HEK293 (cell line): ENCODE results near the gene RTN4RL2.

Experiments
- CTCF ChIA-PET: fragments of 350-600 bp; formaldehyde crosslinking; extraction: SDS; loops from one replicate; lab custom pipeline; 2021; ENCODE audit warnings: antibody characterized with exemption; lab: Yijun Ruan, JAX
- POLR2A ChIA-PET: fragments of 300-600 bp; formaldehyde crosslinking; extraction: SDS; loops from one replicate; lab custom pipeline; 2020; ENCODE audit warnings: antibody characterized with exemption, inconsistent platforms; lab: Yijun Ruan, JAX
- H3K27ac ChIP-seq: fragments of 200-500 bp; sonication (Bioruptor generic); 2 replicates; pipeline ENCODE4 v1.5.1; 2014; ENCODE audit warnings: low read depth, low read length, control low read depth, inconsistent platforms; ENCODE audit errors: extremely low read depth
- H3K36me3 ChIP-seq, 2 experiments: fragments of 200-500 bp in 1 of 2; sonication (Bioruptor generic) in 1 of 2; 1 replicate in 1 of 2; 2 replicates in 1 of 2; pipeline ENCODE4 v1.5.1; 2014 to 2017; ENCODE audit warnings: inconsistent platforms in 2 of 2, low read length in 2 of 2; ENCODE audit not compliant: control insufficient read depth in 2 of 2, insufficient read depth in 1 of 2
- H3K4me1 ChIP-seq: fragments of 200-500 bp; sonication (Bioruptor generic); 2 replicates; pipeline ENCODE4 v1.5.1; 2014; ENCODE audit warnings: mild to moderate bottlenecking, low read length, inconsistent platforms; ENCODE audit not compliant: control insufficient read depth, insufficient read depth
- H3K4me3 ChIP-seq: 2 replicates; pipeline ENCODE4 v1.5.1; 2011; ENCODE audit warnings: low read depth, mild to moderate bottlenecking, control low read depth, low read length, moderate library complexity
- H3K9me3 ChIP-seq: fragments of 200-500 bp; sonication (Bioruptor generic); 2 replicates; pipeline ENCODE4 v1.5.1; 2014; ENCODE audit warnings: low read depth, low read length, inconsistent platforms; ENCODE audit not compliant: control insufficient read depth, insufficient read depth
- BCL11A ChIP-seq: fragments of 450-650 bp; formaldehyde crosslinking; IDR thresholded peaks from 2 replicates; pipeline ENCODE4 v1.5.1; 2016; ENCODE audit warnings: low read depth, missing biosample characterization, missing genetic modification characterization
- BCL11B ChIP-seq: fragments of 450-650 bp; formaldehyde crosslinking; IDR thresholded peaks from 2 replicates; pipeline ENCODE4 v1.5.1; 2016; ENCODE audit warnings: low read depth, missing biosample characterization, missing genetic modification characterization
- EGR2 ChIP-seq: fragments of 450-650 bp; formaldehyde crosslinking; IDR thresholded peaks from 2 replicates; pipeline ENCODE4 v1.5.1; 2016; ENCODE audit warnings: low read depth, missing biosample characterization, missing genetic modification characterization
- KLF16 ChIP-seq: fragments of 450-650 bp; formaldehyde crosslinking; IDR thresholded peaks from 2 replicates; pipeline ENCODE4 v1.5.1; 2017; ENCODE audit warnings: missing biosample characterization, missing genetic modification characterization
- KLF7 ChIP-seq: fragments of 450-650 bp; formaldehyde crosslinking; IDR thresholded peaks from 2 replicates; pipeline ENCODE4 v1.5.1; 2016; ENCODE audit warnings: missing biosample characterization, missing genetic modification characterization, borderline replicate concordance
- MZF1 ChIP-seq: fragments of 450-650 bp; formaldehyde crosslinking; IDR thresholded peaks from 2 replicates; pipeline ENCODE4 v1.5.1; 2017; ENCODE audit warnings: missing biosample characterization, missing genetic modification characterization, borderline replicate concordance
- PATZ1 ChIP-seq: fragments of 450-650 bp; formaldehyde crosslinking; IDR thresholded peaks from 2 replicates; pipeline ENCODE4 v1.5.1; 2016; ENCODE audit warnings: missing biosample characterization, missing genetic modification characterization
- SP7 ChIP-seq: fragments of 450-650 bp; formaldehyde crosslinking; IDR thresholded peaks from 2 replicates; pipeline ENCODE4 v1.5.1; 2016; ENCODE audit warnings: missing biosample characterization, missing genetic modification characterization
- TCF7L2 ChIP-seq: IDR thresholded peaks from 2 replicates; pipeline ENCODE4 v1.6.1; 2011; ENCODE audit warnings: low read depth, mild to moderate bottlenecking, inconsistent platforms, low read length, moderate library complexity, borderline replicate concordance
- ZBTB21 ChIP-seq: fragments of 450-650 bp; formaldehyde crosslinking; IDR thresholded peaks from 2 replicates; pipeline ENCODE4 v1.5.1; 2017; ENCODE audit warnings: missing biosample characterization, missing genetic modification characterization
- ZFHX2 ChIP-seq: fragments of 450-650 bp; formaldehyde crosslinking; conservative IDR thresholded peaks from 2 replicates; pipeline ENCODE4 v1.5.1; 2016; ENCODE audit warnings: missing biosample characterization, missing genetic modification characterization
- ZFP3 ChIP-seq: fragments of 450-650 bp; formaldehyde crosslinking; IDR thresholded peaks from 2 replicates; pipeline ENCODE4 v1.5.1; 2016; ENCODE audit warnings: low read depth, missing biosample characterization, missing genetic modification characterization
- ZNF112 ChIP-seq: fragments of 450-650 bp; formaldehyde crosslinking; IDR thresholded peaks from 2 replicates; pipeline ENCODE4 v1.5.0; 2017; ENCODE audit warnings: missing biosample characterization, missing genetic modification characterization
- ZNF121 ChIP-seq: fragments of 450-650 bp; formaldehyde crosslinking; IDR thresholded peaks from 2 replicates; pipeline ENCODE4 v1.5.1; 2016; ENCODE audit warnings: missing biosample characterization, missing genetic modification characterization
- ZNF132 ChIP-seq: fragments of 450-650 bp; formaldehyde crosslinking; IDR thresholded peaks from 2 replicates; pipeline ENCODE4 v1.5.1; 2017; ENCODE audit warnings: missing biosample characterization, missing genetic modification characterization, borderline replicate concordance
- ZNF140 ChIP-seq: fragments of 450-650 bp; formaldehyde crosslinking; IDR thresholded peaks from 2 replicates; pipeline ENCODE4 v1.5.1; 2016; ENCODE audit warnings: missing biosample characterization, missing genetic modification characterization
- ZNF202 ChIP-seq: fragments of 450-650 bp; formaldehyde crosslinking; IDR thresholded peaks from 2 replicates; pipeline ENCODE4 v1.5.1; 2016; ENCODE audit warnings: missing biosample characterization, missing genetic modification characterization, borderline replicate concordance
- ZNF239 ChIP-seq: fragments of 450-650 bp; formaldehyde crosslinking; IDR thresholded peaks from 2 replicates; pipeline ENCODE4 v1.5.1; 2016; ENCODE audit warnings: missing biosample characterization, missing genetic modification characterization
- ZNF280C ChIP-seq: fragments of 450-650 bp; formaldehyde crosslinking; IDR thresholded peaks from 2 replicates; pipeline ENCODE4 v1.5.1; 2016; ENCODE audit warnings: missing biosample characterization, missing genetic modification characterization
- ZNF341 ChIP-seq: fragments of 450-650 bp; formaldehyde crosslinking; IDR thresholded peaks from 2 replicates; pipeline ENCODE4; 2016; ENCODE audit warnings: low read depth, missing biosample characterization, missing genetic modification characterization
- ZNF37A ChIP-seq: fragments of 450-650 bp; IDR thresholded peaks from 2 replicates; pipeline ENCODE4 v1.5.1; 2018; ENCODE audit warnings: missing biosample characterization, missing genetic modification characterization
- ZNF398 ChIP-seq: fragments of 450-650 bp; formaldehyde crosslinking; IDR thresholded peaks from 2 replicates; pipeline ENCODE4 v1.5.1; 2017; ENCODE audit warnings: missing biosample characterization, missing genetic modification characterization
- ZNF501 ChIP-seq: fragments of 450-650 bp; formaldehyde crosslinking; IDR thresholded peaks from 2 replicates; pipeline ENCODE4 v1.5.1; 2016; ENCODE audit warnings: missing biosample characterization, missing genetic modification characterization
- ZNF843 ChIP-seq: fragments of 450-650 bp; formaldehyde crosslinking; IDR thresholded peaks from 2 replicates; pipeline ENCODE4 v1.5.1; 2016; ENCODE audit warnings: missing biosample characterization, missing genetic modification characterization
- TF ChIP-seq, protein P1 (sequence below): fragments of 450-650 bp; formaldehyde crosslinking; IDR thresholded peaks from 2 replicates; pipeline ENCODE4 v1.5.1; 2016; ENCODE audit warnings: missing biosample characterization, missing genetic modification characterization
- TF ChIP-seq, protein P2 (sequence below): fragments of 450-650 bp; formaldehyde crosslinking; IDR thresholded peaks from 2 replicates; pipeline ENCODE4 v1.5.1; 2016; ENCODE audit warnings: missing biosample characterization, missing genetic modification characterization

The RTN4RL2 gene

DNA sequence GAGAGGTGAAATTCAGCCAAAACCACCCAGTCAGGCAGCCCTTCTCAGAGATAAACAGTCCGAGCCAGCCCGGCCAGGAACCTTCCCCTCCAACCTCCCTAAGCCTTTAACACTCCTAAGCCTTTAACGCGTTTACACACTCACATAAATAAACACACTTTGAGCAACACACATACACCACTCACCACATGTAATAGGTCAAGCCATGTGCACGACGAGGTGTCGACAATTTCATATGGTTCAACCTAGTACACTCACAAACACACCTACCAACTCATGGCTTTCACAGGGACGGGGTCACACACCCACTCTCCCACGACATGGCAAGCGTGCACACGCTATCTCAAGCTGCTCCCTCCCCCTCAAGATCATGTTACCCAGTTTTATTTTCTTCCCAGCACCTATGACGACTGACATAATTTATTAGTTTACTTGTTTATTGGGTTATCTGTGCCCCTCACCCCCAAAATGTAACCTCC lies 39.7 kb downstream of the RTN4RL2 start:
- H3K36me3 ChIP-seq, result peaks cover 0 to 16% of the 10 kb centered on the region in 2 experiments; a peak in 1 of 3 replicates
- TF ChIP-seq ZFHX2 (tag by site-specific recombination) (peak; percentile 87), ZNF239 (tag by site-specific recombination) (no peak), MZF1 (tag by site-specific recombination) (0 out of 2 replicates have a peak, but pooled peaks have one; percentile 4), SP7 (tag by site-specific recombination) (0 out of 2 replicates have a peak, but pooled peaks have one; percentile 43), ZFP3 (tag by site-specific recombination) (no peak), KLF16 (tag by site-specific recombination) (0 out of 2 replicates have a peak, but pooled peaks have one; percentile 13), BCL11A (tag by site-specific recombination) (peak; percentile 8; the same call in 1 of the 2 replicates), TCF7L2 (no peak), ZNF341 (tag by site-specific recombination) (0 out of 2 replicates have a peak, but pooled peaks have one; percentile 21), ZNF501 (tag by site-specific recombination) (0 out of 2 replicates have a peak, but pooled peaks have one; percentile 22), ZNF121 (tag by site-specific recombination) (no peak), ZNF37A (tag by site-specific recombination) (no peak), ZNF398 (tag by site-specific recombination) (peak; percentile 55), ZBTB21 (0 out of 2 replicates have a peak, but pooled peaks have one; percentile 20), ZNF132 (tag by site-specific recombination) (no peak), BCL11B (no peak), ZNF280C (tag by site-specific recombination) (no peak), ZNF843 (0 out of 2 replicates have a peak, but pooled peaks have one; percentile 13), KLF7 (tag by site-specific recombination) (no peak), EGR2 (tag by site-specific recombination) (peak; percentile 66; the same call in 1 of the 2 replicates), PATZ1 (tag by site-specific recombination) (0 out of 2 replicates have a peak, but pooled peaks have one; percentile 0), ZNF202 (tag by site-specific recombination) (no peak), ZNF112 (no peak), ZNF140 (tag by site-specific recombination) (no peak)
- TF ChIP-seq, protein P1, sequence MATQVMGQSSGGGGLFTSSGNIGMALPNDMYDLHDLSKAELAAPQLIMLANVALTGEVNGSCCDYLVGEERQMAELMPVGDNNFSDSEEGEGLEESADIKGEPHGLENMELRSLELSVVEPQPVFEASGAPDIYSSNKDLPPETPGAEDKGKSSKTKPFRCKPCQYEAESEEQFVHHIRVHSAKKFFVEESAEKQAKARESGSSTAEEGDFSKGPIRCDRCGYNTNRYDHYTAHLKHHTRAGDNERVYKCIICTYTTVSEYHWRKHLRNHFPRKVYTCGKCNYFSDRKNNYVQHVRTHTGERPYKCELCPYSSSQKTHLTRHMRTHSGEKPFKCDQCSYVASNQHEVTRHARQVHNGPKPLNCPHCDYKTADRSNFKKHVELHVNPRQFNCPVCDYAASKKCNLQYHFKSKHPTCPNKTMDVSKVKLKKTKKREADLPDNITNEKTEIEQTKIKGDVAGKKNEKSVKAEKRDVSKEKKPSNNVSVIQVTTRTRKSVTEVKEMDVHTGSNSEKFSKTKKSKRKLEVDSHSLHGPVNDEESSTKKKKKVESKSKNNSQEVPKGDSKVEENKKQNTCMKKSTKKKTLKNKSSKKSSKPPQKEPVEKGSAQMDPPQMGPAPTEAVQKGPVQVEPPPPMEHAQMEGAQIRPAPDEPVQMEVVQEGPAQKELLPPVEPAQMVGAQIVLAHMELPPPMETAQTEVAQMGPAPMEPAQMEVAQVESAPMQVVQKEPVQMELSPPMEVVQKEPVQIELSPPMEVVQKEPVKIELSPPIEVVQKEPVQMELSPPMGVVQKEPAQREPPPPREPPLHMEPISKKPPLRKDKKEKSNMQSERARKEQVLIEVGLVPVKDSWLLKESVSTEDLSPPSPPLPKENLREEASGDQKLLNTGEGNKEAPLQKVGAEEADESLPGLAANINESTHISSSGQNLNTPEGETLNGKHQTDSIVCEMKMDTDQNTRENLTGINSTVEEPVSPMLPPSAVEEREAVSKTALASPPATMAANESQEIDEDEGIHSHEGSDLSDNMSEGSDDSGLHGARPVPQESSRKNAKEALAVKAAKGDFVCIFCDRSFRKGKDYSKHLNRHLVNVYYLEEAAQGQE (tag by site-specific recombination), result 0 out of 2 replicates have a peak, but pooled peaks have one; percentile 32
- TF ChIP-seq, protein P2, sequence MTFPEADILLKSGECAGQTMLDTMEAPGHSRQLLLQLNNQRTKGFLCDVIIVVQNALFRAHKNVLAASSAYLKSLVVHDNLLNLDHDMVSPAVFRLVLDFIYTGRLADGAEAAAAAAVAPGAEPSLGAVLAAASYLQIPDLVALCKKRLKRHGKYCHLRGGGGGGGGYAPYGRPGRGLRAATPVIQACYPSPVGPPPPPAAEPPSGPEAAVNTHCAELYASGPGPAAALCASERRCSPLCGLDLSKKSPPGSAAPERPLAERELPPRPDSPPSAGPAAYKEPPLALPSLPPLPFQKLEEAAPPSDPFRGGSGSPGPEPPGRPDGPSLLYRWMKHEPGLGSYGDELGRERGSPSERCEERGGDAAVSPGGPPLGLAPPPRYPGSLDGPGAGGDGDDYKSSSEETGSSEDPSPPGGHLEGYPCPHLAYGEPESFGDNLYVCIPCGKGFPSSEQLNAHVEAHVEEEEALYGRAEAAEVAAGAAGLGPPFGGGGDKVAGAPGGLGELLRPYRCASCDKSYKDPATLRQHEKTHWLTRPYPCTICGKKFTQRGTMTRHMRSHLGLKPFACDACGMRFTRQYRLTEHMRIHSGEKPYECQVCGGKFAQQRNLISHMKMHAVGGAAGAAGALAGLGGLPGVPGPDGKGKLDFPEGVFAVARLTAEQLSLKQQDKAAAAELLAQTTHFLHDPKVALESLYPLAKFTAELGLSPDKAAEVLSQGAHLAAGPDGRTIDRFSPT (tag by site-specific recombination), result no peak

More for the DNA sequence above, 39.7 kb downstream of the RTN4RL2 start:
- Histone ChIP-seq H3K9me3 (no peaks in the 10 kb centered on the region), H3K4me3 (no peak overlapping the region), H3K27ac (no peak overlapping the region), H3K4me1 (no peaks in the 10 kb centered on the region)
- ChIA-PET POLR2A (no interaction called here), CTCF (interaction anchor here (2.6 kb wide), 1 partner anchor 8 kb away, joined by 9 read pairs; no protein-coding TSS in a partner anchor)
